ENCODE results near the gene VCL.
"Not testable (repeated sequence)": the region's sequence is repeated elsewhere in the genome, so short reads cannot be mapped to it uniquely, and the experiment has no call there.

VCL gene

DNA sequence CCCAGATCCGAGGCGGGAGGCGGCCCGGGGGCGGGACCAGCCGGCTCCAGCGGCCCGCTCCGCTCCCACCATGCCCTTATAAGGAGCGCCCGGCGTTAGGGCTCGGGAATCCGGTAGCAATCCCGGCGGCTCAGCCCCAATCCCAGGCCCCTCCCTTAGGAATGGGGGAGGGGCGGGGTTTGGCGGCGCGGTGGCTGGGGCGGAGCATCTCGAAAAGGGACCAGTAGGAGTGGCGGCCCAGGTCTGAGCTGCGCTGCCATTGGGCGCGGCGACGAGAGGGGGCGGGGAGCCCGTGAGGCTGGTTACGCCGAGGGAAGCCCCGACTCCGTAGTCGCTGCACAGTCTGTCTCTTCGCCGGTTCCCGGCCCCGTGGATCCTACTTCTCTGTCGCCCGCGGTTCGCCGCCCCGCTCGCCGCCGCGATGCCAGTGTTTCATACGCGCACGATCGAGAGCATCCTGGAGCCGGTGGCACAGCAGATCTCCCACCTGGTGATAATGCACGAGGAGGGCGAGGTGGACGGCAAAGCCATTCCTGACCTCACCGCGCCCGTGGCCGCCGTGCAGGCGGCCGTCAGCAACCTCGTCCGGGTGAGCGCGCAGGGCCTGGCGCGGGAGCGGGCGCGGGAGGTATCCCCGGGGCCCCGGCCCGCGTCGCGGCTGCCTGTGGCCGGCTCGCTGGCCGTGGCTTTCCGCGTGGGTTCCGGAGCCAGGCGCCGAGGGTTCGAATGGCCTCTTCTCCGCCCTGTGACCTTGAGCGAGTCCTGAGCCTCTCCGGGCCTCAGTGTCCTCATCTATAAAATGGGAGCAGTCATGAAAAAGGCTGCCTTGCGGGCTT is at the start of gene VCL:
VCL (plus strand) TSS at position 330 of the 836 bp plus-strand sequence; CDS start at position 422, 92 bp downstream.
- H3K4me3 ChIP-seq (ENCODE audit: low read depth, low read length) = peak within 1 kb of the TSS; percentile 97
- DNase-seq (ENCODE audit: low read depth) = peak; percentile 95

DNA sequence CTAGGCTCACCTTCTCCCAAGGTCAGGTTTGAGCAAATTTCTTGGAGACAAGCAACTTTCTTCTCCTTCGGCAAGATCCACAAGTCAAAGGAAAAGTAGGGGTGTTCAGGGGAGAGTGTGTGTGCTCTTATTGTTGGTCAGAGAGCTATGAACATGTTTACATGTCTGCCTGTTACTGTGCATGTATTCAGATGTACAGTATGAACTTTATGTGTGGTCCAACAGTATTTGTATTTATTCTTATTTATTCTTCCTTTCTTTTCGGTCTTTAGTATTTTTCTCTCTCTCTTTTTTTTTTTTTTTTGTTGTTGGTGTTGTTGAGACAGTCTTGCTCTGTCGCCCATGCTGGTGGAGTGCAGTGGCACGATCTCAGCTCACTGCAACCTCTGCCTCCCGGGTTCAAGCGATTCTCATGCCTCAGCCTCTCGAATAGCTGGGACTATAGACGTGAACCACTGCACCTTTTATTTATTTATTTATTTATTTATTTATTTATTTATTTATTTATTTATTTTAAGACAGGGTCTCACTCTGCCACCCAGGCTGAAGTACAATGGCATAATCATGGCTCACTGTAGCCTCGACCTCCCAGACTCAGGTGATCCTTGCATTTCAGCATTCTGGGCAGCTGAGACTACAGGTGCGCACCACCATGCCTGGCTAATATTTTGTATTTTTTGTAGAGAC is 48.8 kb upstream of the VCL start:
- no peak for DNase-seq (ENCODE audit: low read depth)
- H3K4me3 ChIP-seq (ENCODE audit: low read depth, low read length) = no peak overlapping the region

DNA sequence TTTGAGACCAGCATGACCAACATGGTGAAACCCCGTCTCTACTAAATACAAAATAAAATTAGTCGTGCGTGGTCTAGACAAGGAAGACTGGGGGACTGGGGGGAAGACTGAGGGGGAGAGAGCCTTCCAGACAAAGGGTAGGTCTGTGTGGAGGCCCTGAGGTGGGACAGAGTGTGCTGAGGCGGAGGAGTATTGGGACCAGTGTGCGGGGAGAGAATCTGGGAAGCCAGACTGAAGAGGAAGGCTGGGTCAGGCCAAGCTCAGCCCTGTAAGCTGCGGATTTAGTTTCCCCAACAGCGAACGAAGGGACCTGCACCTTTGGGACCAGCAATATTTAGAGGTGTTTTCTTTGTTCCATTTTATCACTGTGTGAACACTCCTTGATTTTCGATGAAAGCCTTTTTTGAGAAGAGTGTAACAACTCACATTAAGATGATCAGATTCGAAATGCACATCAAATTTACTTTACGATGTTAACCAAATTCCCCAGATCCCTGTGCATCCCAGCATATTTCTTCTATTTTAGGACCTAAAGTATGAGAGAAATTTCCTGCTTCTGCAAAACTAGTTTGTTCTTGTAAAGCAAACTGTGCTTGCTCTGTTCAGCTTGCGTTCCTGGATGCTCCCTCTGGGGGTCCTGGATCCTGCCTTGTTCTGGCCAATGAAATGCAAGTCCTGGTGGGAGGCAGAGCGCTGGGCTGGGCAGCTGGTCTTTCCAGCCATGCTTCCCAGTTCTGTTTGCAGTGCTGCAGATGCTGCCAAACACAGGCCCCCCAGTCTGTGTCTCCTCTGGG is 47.6 kb upstream of the VCL start:
- H3K4me3 ChIP-seq (ENCODE audit: low read depth, low read length) = no peak overlapping the region
- no peak for DNase-seq (ENCODE audit: low read depth)

DNA sequence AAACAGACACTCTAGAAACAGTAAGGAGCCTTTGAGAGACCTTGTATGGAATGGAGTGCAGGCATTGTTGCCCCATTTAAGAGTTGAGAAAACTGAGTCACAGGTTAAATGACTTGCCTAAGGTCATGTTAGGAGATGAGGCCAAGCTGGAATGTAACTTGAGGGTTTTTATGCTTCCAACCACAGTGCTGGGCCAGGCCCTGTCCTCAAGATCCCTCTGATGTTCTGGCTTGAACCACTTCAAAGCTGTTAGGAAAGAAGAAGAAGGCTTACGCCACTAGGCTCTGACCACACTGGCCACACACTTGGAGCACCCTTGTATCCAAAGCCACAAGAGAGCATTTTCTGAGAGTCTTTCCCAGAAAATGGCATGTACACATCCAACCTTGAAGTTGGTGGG is 44.3 kb upstream of the VCL start:
- no peak overlapping the region for H3K4me3 ChIP-seq (ENCODE audit: low read depth, low read length)
- DNase-seq (ENCODE audit: low read depth) = no peak

DNA sequence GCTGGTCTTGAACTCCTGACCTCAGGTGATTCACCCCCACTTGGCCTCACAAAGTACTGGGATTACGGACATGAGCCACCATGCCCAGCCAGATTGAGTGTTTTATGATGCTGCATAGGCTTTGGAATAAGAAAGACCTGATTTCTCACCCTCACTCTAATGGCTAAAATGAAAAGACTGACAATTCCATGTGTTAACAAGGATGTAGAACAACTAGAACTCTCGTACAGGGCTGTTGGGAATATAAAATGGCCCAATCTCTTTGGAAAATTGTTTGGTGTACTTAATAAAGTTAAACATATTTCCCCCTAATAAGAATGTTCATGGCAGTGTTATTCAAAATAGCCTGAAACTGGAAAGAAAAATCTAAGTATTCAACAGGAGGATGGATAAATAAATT is 43.2 kb upstream of the VCL start:
- DNase-seq (ENCODE audit: low read depth) = no peak

DNA sequence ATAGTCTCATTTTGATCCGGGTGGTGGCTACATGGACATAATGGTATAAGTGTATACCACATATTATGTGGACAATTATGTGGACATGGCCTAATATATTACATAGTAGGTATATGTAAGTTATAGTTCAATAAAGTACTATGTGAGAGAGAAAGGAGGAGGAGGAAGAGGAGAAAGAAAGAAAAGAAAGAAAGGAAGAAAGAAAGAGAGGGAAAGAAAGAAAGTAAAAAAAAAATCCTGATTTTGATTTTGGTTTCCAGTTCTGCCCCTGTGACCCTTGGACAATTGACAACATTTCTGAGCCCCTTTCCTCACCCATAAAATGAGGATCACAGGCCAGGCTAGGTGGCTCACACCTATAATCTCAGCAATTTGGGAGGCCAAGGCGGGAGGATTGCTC is 42.2 kb upstream of the VCL start:
- DNase-seq (ENCODE audit: low read depth) = no peak

More for the DNA sequence above, 43.2 kb upstream of the VCL start:
- no peak overlapping the region for H3K4me3 ChIP-seq (ENCODE audit: low read depth, low read length)

DNA sequence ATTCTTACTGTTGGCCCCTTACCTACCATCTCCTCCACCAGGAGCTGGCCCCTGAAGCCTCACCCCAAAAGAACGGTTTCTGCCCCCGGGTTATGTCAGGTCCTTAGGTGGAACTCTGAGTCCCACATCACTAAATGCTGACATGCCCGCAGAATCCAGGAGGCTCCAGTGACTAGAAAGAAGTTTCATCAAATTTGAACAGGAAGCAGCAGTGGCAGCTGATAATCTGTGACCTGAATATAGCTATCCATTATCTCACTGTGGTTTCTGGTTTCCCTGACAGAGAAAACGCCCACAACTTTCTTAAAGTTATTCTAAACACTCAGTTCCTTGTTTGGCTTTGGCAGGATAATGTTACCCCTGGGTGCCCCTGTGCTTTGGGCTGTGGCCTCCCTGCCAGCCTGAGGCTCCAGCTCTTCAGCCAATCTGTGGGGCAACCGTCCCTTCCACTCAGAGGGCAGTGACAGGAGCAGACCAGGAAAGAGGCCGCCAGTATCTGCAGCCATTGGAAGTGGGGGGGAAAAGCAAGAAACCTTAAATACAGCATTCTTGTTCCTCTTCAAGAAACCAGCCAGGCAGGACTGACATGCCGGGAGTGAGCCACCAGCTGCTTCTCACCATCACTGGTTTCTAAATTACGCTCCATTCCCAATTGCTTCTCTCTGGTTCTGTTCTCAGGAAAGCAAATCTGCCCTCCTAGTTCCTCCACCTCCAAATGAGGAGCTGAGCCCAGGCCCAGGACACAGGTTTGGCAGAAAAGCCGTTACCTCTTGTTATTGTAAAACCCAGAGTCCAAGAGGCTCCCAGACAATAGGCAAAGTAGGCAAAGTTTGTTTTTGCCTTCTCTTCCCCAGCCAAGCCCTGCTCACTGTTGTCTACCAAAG is 41.2 kb upstream of the VCL start:
- no peak overlapping the region for H3K4me3 ChIP-seq (ENCODE audit: low read depth, low read length)
- DNase-seq (ENCODE audit: low read depth) = no peak

More for the DNA sequence above, 42.2 kb upstream of the VCL start:
- no peak overlapping the region for H3K4me3 ChIP-seq (ENCODE audit: low read depth, low read length)

DNA sequence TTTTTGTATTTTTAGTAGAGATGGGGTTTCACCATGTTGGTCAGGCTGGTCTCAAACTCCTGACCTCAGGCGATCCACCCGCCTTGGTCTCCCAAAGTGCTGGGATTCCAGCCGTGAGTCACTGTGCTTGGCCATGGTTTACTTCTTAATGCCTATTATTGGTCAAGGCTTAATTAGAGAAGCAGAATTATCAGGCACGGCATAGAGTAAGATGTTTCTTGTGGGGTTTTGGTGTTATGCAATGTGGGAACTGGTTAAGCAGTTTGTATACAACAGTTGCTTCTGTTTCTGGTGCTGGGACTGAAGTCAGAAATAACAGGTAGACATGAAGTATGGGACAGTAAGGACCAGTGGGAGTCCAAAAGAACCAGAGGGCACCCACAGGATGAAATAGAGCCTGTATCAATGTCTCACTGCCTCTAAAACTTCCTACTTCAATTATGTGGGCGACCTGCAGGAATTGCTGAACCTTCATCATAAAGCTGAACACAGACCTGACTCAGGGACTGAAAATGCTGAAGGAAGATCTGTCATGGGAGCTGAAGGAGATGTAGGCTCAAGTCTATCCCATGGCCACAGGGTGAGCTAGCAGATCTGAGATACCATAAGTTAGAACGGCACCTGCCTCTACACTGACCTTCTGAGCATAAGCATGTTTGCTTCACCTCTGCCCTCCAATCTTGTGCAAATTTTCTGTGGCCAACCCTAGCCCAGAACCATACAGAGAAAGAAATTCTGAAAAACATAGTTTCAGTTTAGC is 38.3 kb upstream of the VCL start:
- H3K4me3 ChIP-seq (ENCODE audit: low read depth, low read length) = no peak overlapping the region
- no peak for DNase-seq (ENCODE audit: low read depth)

DNA sequence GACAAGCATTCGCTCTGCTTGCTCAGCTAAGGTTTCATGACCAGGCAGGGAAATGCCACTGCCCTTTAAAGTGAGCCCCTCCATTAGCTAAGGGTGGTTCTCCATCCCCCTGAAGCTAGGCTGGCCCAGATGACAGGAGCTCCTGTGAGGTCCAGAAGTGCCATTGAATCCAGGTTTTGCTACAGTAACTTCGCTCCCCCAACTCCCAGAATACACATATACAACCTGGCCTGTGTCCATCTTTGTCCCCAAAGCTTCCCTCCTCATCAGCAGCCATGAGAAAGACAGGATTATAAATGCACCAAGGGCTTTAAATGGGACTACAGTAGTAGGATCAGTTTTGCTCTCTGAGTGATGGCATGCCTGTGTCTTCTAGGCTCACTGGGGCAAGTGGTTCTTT is 35.5 kb upstream of the VCL start:
- H3K4me3 ChIP-seq (ENCODE audit: low read depth, low read length) = no peak overlapping the region
- no peak for DNase-seq (ENCODE audit: low read depth)

DNA sequence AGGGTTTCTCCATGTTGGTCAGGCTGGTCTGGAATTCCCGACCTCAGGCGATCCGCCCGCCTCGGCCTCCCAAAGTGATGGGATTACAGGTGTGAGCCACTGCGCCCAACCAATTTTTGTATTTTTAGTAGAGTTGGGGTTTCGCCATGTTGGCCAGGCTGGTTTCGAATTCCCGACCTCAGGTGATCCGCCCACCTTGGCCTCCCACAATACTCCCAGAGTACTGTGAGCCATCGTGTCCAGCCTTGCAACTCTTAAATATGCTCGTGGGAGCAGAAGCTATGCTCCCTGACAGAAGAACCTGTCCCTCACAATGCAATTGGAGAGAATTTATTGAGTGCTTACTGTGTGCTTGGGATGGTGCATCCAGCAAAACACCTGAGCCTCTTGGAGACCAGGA is 34.4 kb upstream of the VCL start:
- DNase-seq (ENCODE audit: low read depth); H3K4me3 ChIP-seq (ENCODE audit: low read depth, low read length): not testable (repeated sequence)

DNA sequence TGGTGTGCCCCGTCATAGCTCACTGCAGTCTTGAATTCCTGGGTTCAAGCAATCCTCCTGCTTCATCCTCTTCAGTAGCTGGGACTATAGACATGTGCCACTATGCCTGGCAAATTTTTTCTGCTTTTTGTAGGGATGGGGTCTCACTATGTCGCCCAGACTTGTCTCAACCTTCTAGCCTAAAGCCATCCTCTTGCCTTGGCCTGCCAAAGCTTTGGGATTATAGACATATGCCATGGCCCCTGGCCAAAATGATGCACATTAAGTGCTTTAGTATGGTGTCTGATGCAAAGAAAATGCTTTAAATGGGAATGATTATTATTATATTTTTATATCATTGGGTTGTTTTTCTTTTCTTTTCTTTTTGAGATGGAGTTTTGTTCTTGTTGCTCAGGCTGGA is 33.2 kb upstream of the VCL start:
- DNase-seq (ENCODE audit: low read depth) = no peak

DNA sequence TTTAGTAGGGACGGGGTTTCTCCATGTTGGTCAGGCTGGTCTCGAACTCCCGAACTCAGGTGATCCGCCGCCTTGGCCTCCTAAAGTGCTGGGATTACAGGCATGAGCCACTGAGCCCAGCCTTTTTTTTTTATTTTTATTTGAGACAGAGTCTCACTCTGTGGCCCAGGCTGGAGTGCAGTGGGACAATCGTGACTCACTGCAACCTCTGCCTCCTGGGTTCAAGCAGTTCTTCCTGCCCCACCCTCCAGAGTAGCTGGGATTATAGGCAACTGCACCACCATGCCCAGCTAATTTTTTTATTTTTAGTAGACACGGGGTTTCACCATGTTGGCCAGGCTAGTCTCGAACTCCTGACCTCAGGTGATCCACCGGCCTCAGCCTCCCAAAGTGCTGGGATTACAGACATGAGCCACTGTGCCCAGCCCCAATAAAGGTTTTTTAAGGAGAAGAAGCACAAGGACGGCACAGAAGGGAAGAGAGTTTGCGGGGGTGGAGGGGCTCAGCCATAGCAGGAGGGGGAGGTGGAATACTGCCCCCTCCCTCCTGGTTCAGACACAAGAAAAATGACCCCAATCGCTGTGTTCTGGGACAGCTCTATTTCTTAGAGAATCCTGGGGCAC is 32.5 kb upstream of the VCL start:
- peak overlapping the region; percentile 3 for H3K4me3 ChIP-seq (ENCODE audit: low read depth, low read length)
- not testable (repeated sequence) for DNase-seq (ENCODE audit: low read depth)

More for the DNA sequence above, 33.2 kb upstream of the VCL start:
- H3K4me3 ChIP-seq (ENCODE audit: low read depth, low read length) = no peak overlapping the region

DNA sequence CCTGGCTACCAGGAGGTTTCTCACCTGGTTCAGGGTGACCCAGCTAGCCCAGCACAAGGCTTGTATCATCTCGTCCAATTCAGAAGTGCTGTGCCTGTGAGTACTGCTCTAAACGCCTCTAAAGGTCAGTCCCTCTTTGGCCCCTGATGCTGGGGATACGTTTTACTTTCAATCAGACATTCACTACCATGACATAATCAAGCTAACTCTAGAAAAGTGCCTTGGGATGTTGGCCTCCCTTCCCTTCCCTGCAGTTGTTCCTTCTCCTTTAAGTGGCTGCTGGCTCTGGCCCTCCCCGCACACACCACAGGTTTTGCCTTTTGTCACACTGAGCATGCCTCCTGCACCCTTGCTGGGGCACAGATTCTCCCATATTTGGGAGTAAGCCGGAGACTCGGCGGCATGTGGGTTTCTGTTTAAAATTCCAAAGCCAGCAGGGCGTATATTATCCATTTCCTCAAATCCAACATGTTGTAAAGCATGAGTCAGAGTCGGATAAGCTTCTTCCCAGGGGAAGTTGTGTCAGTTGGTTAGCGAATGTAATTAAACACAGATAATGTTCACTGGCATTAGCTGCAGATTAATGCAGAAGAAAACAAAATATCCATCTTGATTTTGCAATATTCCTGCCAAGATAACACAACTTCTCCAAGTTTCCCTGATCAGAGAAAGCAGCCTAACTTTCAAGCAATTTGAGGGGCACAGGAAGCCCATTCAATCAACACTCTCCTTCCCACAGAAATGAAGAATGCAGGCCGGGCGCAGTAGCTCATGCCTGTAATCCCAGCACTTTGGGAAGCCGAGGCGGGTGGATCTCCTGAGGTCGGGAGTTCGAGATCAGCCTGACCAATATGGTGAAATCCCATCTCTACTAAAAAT is 31.8 kb upstream of the VCL start:
- peak overlapping the region; percentile 3 for H3K4me3 ChIP-seq (ENCODE audit: low read depth, low read length)
- peak; percentile 97 for DNase-seq (ENCODE audit: low read depth)

DNA sequence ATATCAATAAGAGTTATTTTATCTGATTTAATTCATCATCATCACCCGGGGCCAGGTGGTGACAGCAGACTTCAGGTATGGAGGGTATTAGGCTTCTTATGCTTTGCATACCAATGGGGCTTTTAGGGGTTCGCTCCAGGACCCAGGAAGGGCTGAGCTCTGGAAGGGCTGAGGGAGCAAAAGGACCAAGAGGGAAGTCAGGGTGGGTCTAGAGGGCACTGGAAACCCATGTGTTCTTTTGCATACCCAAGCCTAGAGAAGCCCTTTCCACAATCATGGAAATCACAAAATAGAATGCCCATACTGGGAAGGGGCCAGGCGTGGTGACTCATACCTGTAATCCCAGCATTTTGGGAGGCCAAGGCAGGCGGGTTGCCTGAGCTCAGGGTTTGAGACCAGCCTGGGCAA is 30.9 kb upstream of the VCL start:
- no peak overlapping the region for H3K4me3 ChIP-seq (ENCODE audit: low read depth, low read length)

DNA sequence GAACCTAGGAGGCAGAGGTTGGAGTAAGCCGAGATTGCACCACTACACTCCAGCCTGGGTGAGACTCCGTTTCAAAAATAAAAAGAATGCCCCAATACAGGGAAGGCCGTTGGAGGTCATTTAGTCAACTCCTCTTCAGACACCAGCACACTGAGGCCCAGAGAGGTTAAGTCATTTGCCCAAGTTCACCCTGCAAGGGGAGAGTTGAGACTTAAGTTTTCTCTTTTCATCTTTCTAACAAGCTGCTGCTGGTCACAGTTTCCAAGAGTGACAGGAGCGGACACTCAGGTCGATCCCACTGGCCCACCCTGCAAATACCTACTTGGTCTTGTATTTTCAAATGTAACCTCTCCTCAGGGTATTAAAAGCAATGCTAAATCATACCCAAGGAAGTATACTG is 30.4 kb upstream of the VCL start:
- DNase-seq (ENCODE audit: low read depth) = no peak
- no peak overlapping the region for H3K4me3 ChIP-seq (ENCODE audit: low read depth, low read length)

More for the DNA sequence above, 30.9 kb upstream of the VCL start:
- no peak for DNase-seq (ENCODE audit: low read depth)

DNA sequence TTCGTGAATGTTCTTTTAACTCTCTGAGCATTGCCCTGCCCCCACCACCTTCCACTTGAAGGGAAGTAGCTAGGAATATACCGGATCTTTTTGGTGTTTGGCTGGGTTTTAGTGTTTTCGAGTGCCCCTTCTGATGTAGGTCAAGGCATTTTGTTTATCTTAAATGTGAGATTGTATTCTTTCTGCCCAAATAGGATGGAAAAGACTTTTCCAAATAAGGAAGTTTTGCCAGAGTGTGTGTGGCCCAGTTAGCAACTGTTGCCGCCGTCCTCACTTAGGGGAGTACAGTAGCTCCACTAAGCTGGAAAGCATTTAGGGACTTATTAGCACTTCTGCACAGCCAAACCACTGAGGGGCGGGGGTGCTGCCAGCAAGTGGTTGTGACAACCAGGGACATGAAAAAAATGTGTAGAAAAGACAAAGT is 29.8 kb upstream of the VCL start:
- H3K4me3 ChIP-seq (ENCODE audit: low read depth, low read length) = no peak overlapping the region

DNA sequence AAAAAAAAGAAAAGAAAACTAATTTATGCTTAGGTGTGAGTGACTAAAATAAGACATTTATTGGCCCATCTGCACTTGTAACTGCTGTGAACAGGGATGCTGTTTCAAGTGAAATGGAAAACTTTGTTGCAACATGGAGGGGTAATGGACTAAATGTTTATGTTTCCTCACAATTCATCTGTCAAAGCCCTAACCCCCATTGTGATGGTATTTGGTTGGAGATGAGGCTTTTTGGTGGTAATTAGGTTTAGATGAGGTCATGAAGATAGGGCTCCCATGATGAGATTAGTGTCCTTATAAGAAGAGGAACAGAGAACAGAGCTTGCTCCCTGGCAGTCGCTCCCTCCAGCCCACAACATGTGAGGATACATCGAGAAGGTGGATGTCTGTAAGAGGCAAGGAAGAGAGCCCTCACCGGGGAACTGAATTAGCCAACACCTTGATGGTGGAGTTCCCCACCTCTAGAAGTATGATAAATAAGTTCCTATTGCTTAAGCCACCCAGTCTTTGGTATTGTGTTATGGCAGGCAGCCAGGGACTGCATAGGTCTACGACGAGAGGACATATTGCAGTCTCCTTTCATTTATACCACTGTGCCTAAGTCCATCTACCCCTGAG is 28.6 kb upstream of the VCL start:
- no peak overlapping the region for H3K4me3 ChIP-seq (ENCODE audit: low read depth, low read length)
- DNase-seq (ENCODE audit: low read depth) = no peak

More for the DNA sequence above, 29.8 kb upstream of the VCL start:
- no peak for DNase-seq (ENCODE audit: low read depth)
